Activated naive CD4-positive, alpha-beta T cell treated with anti-CD3 and anti-CD28 coated beads, Interleukin-2, amount 50 U/mL, for 72 hours (primary cell): ENCODE results near the gene CCDC43. TPM values are rescaled to one million over a fixed set of nuclear protein-coding genes. Genes with fewer than 3 reads are reported as not detected.
"Not testable (repeated sequence)": the region's sequence is repeated elsewhere in the genome, so short reads cannot be mapped to it uniquely, and the experiment has no call there.

Experiments
- ATAC-seq, 2 donors: fragments of 150-1000 bp; cut with Tn5 transposase; 2 replicates each; pipeline ENCODE4 v1.10.0; 2021; ENCODE audit warnings: mild to moderate bottlenecking in 2 of 2, moderate library complexity in 2 of 2
- DNase-seq, 2 donors: peaks; one replicate each; pipeline ENCODE4 v3.0.0; 2021 to 2022; ENCODE audit warnings: low spot score in 2 of 2
- H3K27ac Mint-ChIP-seq, 2 donors: one replicate each; pipeline ENCODE4 v1.8.0; 2022; ENCODE audit warnings: mild to moderate bottlenecking in 2 of 2, mixed read lengths in 2 of 2
- H3K36me3 Mint-ChIP-seq, 2 donors: one replicate each; pipeline ENCODE4 v1.8.0; 2022; ENCODE audit warnings: mixed read lengths in 2 of 2
- H3K9me3 Mint-ChIP-seq, 2 donors: one replicate each; pipeline ENCODE4 v1.8.0; 2022; ENCODE audit warnings: mixed read lengths in 2 of 2
- total RNA-seq, 2 donors: library from RNA; stranded (reverse); gene quantifications; one replicate each; pipeline ENCODE4 v1.2.3, GENCODE V29; 2022

CCDC43 gene, protein sequence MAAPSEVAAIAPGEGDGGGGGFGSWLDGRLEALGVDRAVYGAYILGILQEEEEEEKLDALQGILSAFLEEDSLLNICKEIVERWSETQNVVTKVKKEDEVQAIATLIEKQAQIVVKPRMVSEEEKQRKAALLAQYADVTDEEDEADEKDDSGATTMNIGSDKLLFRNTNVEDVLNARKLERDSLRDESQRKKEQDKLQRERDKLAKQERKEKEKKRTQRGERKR
- 10 to 100 TPM; 33.8 to 35.3 TPM for total RNA-seq

DNA sequence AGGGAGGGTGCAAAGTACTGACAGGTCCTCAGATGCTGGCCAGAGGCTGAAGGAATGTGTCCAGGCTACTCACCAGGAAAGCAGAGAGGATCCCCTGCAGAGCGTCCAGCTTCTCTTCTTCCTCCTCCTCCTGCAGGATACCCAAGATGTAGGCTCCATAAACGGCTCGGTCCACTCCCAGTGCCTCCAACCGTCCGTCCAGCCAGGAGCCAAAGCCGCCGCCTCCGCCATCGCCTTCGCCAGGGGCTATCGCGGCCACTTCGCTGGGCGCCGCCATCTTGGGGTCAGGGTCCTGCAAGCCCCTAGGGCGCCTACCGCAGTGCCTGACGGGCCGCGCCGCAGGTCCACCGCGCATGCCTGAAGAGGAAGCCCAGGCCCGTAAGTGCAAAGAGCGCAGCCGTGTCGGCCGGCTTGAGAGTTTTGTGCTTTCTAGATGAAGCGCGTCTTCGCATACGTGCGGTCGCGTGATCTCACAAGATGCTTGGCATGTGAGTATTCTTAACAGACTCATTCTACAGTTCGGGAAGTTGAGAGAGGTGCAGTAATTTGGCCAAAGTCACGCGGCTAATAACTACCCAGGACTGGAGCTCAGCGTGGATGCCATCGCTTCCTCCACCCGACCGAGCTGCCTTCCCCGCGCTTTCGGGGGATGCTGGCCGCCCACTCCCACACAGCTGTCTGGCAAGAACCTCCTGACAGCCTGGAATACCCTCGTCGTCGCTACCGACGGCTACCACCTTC, at the start of gene CCDC43:
Gene CCDC43 (minus strand): TSS at position 300 of the 741 bp plus-strand sequence. CDS start 23 bp downstream, at position 277.
- DNase-seq (peak; percentile 93 to 96), ATAC-seq (peak; percentile 97 to 99)
- Mint-ChIP-seq H3K27ac (peak within 1 kb of the TSS; percentile 96 to 98), H3K36me3 (peaks cover 16% of the 10 kb centered on the region in 2 donors), H3K9me3 (no peaks in the 10 kb centered on the region)

DNA sequence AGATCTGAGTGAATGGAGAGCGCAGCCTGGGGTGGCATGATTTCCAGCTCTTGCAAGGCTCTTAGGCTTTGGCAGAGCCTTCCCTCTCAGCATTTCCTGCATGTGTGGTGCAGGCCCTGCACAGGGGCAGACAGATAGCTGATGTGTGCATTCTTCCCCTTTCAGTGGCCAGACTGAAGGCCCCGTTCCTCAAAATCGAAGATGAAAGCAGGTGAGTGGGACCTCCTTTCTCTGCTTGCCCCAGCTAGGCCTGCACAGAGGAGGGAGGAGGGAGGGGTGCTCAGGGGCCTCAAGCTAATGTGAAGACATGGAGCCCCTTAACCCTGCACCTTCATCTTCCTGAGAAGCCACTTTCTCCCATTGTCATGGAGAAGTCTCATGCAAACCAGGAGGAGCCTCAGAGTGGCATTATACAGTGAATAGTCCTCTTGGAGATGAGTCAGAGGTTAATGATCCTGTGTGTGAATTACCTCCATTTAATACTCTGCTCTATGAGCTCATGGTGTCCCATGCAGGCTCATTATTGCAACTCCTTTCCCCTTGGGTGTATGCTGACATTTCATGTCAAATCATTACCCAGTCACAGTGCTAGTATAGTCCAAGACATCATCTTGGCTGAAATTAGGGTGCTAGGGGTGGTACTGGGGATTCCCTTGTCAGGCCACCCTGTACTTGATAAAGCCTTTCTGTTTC, 48.8 kb upstream of the CCDC43 start:
- Mint-ChIP-seq H3K27ac (no peak overlapping the region), H3K36me3 (peaks cover 0 to 6% of the 10 kb centered on the region in 2 donors), H3K9me3 (no peaks in the 10 kb centered on the region)
- ATAC-seq, result peak in 1 of 2 donors; percentile 69
- DNase-seq, result no peak

DNA sequence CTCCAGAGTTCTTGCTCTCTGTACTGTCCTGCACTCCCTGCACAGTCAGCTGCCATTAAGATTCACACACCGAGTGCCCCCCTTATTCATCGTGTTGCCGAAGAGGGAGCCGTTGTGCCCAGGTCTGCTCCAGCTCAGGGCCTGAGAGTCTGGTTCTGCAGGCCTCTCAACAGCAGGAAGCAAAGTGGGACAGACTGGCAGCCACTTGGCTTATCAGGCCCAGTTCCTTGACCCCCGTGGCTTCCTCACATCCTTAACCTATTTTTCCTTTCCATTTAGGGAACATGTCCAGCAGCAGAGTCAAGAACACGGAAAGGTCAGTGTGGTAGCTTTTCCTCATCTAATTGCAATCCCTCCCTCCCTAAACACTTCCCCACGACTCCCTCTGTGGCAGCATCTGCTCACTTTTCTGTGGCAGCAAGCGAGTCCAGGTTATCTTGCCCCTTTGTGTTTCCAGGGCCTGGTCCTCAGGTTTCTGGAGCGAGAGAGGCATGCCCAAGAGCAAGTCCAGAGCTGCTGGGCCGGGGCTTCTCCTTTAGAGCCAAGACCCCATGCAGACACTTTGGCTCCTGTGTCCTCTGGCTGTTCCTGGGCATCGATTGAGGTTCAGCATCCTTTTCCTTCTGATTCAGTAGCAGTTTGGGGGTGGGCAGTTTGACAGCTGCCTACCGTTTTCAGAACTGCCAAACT, 47.1 kb upstream of the CCDC43 start:
- H3K36me3 Mint-ChIP-seq, result peaks cover 0 to 5% of the 10 kb centered on the region in 2 donors
- H3K27ac Mint-ChIP-seq, result no peak overlapping the region
- H3K9me3 Mint-ChIP-seq, result no peaks in the 10 kb centered on the region
- DNase-seq, result no peak
- ATAC-seq, result no peak

DNA sequence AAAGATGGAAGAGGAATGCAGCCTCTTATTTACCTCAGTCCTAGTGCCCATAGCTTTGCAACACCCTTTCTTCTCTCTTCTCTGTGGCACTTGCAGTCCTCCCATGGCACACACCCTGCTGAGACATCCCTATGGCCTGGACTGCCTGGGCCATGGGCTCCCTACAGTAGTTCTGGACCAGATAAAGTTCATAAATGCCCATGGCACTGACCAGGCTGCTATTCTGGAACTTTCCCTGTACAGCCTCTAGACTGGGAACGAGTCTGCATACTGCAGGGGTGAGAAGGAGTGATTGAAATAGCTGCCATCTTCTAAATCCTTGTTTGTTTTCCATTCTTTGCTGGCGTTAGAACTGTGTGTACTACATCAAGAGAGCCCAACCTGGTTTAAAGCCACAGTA, 44.7 kb upstream of the CCDC43 start:
- H3K27ac Mint-ChIP-seq, result no peak overlapping the region
- no peaks in the 10 kb centered on the region for H3K9me3 Mint-ChIP-seq
- DNase-seq, result no peak
- peaks cover 0 to 6% of the 10 kb centered on the region in 2 donors for H3K36me3 Mint-ChIP-seq
- ATAC-seq, result no peak

DNA sequence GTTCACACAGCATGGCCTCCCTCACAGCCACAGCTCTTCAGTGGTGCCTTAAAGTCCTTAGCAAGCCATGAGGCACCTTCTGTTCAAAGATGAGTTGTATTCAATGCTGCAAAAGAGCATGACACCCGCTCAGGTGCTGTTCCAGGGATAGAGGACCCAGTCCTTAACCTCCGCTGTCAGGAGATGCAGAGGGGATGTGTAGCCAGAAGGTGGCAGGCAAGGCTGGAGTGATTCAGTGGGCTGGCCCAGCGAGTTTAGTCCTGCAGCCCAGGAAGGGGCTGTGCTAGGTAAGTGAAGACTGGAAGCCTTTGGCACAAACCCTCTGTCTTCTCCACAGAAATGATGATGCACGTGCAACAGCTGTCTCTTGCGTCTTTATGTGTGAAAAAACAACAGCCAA, 44.2 kb upstream of the CCDC43 start:
- Mint-ChIP-seq H3K27ac (no peak overlapping the region), H3K9me3 (no peaks in the 10 kb centered on the region), H3K36me3 (peaks cover 0 to 6% of the 10 kb centered on the region in 2 donors)
- DNase-seq, result no peak
- peak in 1 of 2 donors; percentile 18 for ATAC-seq

DNA sequence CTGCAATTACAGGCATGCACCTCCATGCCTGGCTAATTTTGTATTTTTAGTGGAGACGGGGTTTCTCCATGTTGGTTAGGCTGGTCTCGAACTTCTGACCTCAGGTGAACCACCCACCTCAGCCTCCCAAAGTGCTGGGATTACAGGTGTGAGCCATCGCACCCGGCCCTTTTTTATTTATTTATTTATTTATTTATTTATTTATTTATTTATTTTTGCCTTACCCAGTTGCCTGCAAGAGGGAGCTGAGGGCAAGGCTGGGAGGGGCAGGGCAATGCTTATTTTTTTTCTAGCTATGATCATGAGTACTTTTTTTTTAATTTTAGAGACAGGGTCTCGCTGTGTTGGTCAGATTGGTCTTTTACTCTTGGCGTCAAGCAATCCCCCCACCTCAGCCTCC, 36.5 kb upstream of the CCDC43 start:
- not testable (repeated sequence) for H3K27ac Mint-ChIP-seq, H3K36me3 Mint-ChIP-seq, ATAC-seq

DNA sequence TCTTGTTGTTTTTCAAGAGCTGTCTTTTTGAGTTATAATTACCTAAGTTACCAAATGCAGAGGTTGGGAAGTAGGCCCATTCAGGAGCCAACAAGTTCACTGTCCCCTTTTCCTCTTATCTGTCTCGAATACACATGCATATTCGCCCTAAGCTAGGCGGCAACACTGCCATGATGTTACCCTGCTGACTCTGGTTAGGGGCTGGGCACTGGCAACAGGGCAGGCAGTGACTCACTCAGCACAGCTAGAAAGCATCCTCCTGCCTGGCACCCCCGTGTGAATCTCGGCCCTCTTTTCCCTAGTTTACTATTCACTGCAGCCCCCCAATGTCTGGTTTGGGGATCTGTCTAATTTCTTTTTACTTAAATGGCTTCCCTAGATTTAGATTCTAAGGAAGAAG, 32.7 kb upstream of the CCDC43 start:
- Mint-ChIP-seq H3K27ac (no peak overlapping the region), H3K9me3 (no peaks in the 10 kb centered on the region), H3K36me3 (no peaks in the 10 kb centered on the region)
- ATAC-seq (no peak), DNase-seq (peak in 1 of 2 donors; percentile 16)

More for the DNA sequence above, 36.5 kb upstream of the CCDC43 start:
- not testable (repeated sequence) for H3K9me3 Mint-ChIP-seq, DNase-seq

DNA sequence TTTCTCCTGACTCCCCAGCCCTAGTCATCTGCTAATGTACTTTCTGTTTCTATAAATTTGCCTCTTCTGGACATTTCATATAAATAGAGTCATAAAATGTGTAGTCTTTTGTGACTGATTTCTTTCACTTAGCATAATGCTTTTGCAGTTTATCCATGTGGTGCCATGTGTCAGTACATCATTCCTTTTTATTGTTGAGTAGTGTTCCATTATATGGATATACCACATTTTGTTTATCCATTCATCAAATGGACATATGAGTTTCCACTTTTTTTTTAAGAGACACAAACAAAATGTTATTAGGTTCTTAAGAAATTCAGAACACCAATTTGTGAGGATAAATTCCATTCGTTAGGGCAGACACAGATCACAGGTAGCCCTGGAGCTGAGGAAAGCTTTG, 29.9 kb upstream of the CCDC43 start:
- Mint-ChIP-seq H3K9me3 (no peaks in the 10 kb centered on the region), H3K27ac (no peak overlapping the region), H3K36me3 (no peaks in the 10 kb centered on the region)
- no peak for DNase-seq
- no peak for ATAC-seq

DNA sequence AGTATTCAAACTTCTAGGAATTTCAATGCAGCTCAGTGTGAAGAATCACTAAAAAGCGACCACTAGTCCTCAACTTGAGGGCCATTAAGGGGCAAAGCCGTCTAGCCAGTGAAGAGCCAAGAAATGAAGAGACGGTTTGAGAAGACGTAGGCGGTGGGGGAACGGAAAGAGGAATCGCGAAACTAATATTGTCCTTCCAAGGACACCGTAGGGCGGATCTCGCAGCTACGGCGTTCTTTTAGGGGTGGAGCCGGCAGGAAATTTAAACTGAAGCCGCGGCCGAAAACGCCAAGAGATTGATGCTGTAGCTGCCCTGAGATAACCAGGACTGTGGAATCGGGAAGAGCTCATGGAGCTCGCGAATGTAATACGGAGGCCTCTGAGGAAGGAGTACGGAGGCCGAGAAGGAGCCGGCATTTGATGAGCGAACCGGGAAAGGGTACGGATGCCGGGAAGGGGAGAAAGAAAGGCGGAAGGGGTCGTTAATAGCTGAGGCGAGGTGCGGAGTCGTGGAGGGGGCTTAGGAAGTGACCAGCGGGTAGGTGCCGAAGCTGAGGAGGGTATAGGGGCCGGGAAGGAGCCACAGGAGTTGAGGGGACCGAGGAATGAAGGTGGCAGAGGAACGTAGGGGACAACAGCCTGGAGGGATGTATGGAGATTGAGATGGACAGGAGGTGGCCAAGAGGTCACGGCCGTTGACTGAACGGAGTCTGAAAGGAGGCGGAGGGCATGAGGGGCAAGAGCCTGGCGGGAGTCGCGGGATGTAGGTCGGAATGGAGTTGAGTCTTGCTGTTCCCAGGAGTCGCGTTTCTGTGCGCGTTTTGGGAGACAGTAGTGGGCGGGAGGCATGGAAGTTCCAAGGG, 19.1 kb upstream of the CCDC43 start, which contains the start of gene DBF4B:
Gene DBF4B (plus strand): TSS at position 265 of the 863 bp plus-strand sequence. CDS start 156 bp downstream, at position 421.
- ATAC-seq (peak; percentile 86), DNase-seq (peak; percentile 80 to 83)
- H3K36me3 Mint-ChIP-seq, result peaks cover 0 to under 1% of the 10 kb centered on the region in 2 donors
- no peaks in the 10 kb centered on the region for H3K9me3 Mint-ChIP-seq
- H3K27ac Mint-ChIP-seq, result no peak within 1 kb of the TSS

DNA sequence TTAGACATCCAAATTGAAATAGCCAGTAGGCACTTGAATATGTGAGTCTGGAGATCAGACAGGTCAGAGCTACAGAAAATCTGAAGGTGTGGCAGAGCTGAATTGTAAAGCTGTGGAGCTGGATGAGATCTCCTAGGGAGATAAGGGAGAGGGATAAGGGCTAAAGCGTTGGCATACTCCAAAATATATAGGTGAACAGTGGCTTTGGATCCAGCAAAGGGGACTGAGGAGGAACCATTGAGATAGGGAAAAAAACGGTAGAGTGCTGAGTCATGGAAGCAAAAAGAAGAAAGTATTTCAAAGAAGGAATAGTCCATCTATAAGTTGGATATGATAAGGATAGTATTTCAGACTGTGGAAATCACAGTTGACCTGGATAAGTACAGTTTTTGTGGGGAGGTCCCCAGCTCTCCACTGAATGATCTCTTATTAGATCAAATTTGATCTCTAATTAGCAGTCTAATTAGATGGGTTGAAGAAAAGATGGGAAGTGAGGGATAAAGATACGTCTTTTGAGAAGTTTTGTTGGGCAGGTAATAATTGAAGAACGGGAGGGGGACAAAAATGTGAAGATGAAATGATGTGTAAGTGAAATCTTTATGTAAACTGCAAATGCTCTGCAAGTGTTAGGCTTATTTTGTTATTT, 18.3 kb upstream of the CCDC43 start:
- DNase-seq (no peak), ATAC-seq (no peak)
- no peak overlapping the region for H3K27ac Mint-ChIP-seq
- H3K9me3 Mint-ChIP-seq, result no peaks in the 10 kb centered on the region
- no peaks in the 10 kb centered on the region for H3K36me3 Mint-ChIP-seq

DNA sequence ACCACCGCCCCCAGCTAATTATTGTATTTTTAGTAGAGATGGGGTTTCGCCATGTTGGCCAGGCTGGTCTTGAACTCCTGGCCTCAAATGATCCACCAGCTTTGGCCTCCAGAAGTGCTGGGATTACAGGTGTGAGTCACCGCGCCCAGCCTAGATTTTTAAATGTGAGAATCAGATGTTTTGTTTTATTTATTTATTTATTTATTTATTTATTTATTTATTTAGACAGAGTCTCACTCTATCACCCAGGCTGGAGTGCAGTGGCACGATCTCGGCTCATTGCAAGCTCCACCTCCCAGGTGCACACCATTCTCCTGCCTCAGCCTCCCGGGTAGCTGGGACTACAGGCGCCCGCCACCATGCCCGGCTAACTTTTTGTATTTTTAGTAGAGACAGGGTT, 10.7 kb upstream of the CCDC43 start:
- H3K36me3 Mint-ChIP-seq, ATAC-seq, DNase-seq, H3K27ac Mint-ChIP-seq, H3K9me3 Mint-ChIP-seq: not testable (repeated sequence)

DNA sequence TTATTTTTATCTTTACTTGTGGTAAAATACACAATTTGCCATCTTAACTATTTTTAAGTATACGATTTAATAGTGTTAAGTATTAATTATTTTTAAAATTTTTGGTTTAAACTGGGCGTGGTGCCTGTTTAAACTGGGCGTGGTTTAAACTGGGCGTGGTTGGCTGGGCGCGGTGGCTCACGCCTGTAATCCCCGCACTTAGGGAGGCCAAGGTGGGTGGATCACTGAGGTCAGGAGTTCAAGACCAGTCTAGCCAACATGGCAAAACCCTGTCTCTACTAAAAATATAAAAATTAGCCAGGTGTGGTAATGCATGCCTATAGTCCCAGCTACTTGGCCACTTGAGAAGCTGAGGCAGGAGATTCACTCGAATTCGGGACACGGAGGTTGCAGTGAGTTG, 4.0 kb upstream of the CCDC43 start:
- no peaks in the 10 kb centered on the region for H3K9me3 Mint-ChIP-seq
- ATAC-seq, result no peak

DNA sequence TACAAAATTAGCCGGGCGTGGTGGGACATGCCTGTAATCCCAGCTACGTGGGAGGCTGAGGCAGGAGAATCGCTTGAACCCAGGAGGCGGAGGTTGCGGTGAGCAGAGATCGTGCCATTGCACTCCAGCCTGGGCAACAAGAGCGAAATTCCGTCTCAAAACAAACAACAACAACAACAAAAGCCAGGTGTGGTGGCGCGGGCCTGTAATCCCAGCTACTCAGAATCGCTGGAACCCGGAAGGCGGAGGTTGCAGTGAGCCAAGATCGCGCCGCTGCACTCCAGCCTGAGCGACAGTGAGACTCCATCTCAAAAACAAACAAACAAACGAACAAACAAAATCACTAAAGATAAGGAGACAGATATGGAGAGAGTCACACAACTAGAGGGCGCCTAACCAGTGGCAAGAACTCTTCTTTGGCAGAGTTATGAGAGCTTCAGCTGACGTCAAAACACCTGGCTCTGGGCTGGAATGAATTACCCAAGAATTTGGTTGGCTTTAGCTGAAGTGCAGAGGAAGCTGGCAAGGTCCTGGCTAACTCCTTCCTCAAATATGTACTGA, 1.2 kb upstream of the CCDC43 start:
- not testable (repeated sequence) for DNase-seq, ATAC-seq, H3K9me3 Mint-ChIP-seq
- H3K27ac Mint-ChIP-seq, result peak overlapping the region; percentile 25 to 96
- peaks cover 16% of the 10 kb centered on the region in 2 donors for H3K36me3 Mint-ChIP-seq

More for the DNA sequence above, 4.0 kb upstream of the CCDC43 start:
- no peak for DNase-seq
- H3K27ac Mint-ChIP-seq, result no peak overlapping the region
- peaks cover 15 to 16% of the 10 kb centered on the region in 2 donors for H3K36me3 Mint-ChIP-seq

DNA sequence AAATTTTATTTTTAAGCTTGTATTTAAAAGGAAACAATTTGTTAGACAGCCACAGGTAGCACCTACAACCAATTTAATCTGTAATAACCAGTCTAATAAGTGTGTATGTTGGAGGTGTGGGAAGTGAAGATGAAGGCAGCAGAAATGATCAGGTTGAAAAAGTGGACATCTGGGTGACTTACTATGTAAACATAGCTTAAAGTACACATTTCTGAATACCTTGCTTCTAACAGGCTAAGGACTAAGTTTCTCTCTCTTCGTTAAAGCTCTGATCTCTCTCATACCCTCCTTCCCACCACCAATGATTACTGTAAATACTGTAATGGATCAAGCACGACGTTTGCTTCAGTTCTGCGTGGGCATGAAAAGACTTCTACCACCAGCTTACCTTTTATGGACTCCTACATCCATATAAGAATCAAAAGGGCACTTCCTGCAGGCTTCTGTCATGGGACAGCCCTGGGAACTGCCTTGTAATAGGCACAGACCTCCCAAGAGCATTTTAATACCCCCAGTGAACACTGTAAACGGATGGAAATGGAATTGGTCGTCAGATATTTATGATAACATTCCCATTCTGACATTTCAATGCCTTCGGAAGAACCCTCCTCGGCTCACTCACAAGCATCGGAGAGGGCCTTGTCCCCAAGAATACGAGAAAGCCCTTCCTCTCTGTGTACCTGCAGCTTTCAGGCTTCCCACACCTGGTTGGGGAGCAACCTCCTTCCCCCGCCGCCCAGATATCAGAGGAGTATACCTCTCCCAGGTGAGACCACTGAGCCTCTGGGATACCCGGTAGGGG, 700 bp downstream of the CCDC43 start:
- Mint-ChIP-seq H3K9me3 (no peaks in the 10 kb centered on the region), H3K36me3 (peaks cover 16% of the 10 kb centered on the region in 2 donors), H3K27ac (peak overlapping the region; percentile 96 to 98)
- DNase-seq (no peak), ATAC-seq (peak; percentile 32 to 34)
